Panc1 (cell line): Measurements from ENCODE around the gene CREB5.

ENCODE experiments used
- CTCF ChIP-seq: fragments of 450-650 bp; IDR thresholded peaks from 2 replicates; pipeline ENCODE4 v1.5.1; 2017; ENCODE audit warnings: mild to moderate bottlenecking
- POLR2AphosphoS5 ChIP-seq: IDR thresholded peaks from 2 replicates; pipeline ENCODE4 v1.6.1; 2012; ENCODE audit warnings: mild to moderate bottlenecking, low read depth, low read length, moderate library complexity
- SIN3A ChIP-seq: IDR thresholded peaks from 2 replicates; pipeline ENCODE4 v1.6.1; 2012; ENCODE audit warnings: low read depth, mild to moderate bottlenecking, low read length, moderate library complexity, borderline replicate concordance; ENCODE audit not compliant: insufficient read depth
- TCF7L2 ChIP-seq: IDR thresholded peaks from 2 replicates; pipeline ENCODE4 v1.6.1; 2011; ENCODE audit warnings: mild to moderate bottlenecking, low read depth, low read length, inconsistent platforms

- TF ChIP-seq CTCF: no peak
- no peak for TF ChIP-seq POLR2AphosphoS5
- TF ChIP-seq SIN3A: no peak
- no peak for TF ChIP-seq TCF7L2
Observed at GRCh38 chr7:28586736-28587135, 174.4 kb downstream of the CREB5 start.
